ENCODE data around the gene NUCKS1. TPM values are rescaled to one million over a fixed set of nuclear protein-coding genes. Genes with fewer than 3 reads are reported as not detected.

Gene NUCKS1
- total RNA-seq, 1 experiment from 2014 or later = 205 TPM

- Mint-ChIP-seq H3K4me1 (ENCODE audit: low read depth, unreplicated experiment) (peaks cover 5% of the 10 kb centered on the region), H3K36me3 (ENCODE audit: insufficient read depth, unreplicated experiment) (peaks cover 22% of the 10 kb centered on the region), H3K9me3 (ENCODE audit: unreplicated experiment) (no peaks in the 10 kb centered on the region), H3K27ac (ENCODE audit: unreplicated experiment) (no peak overlapping the region), H3K4me3 (ENCODE audit: unreplicated experiment) (no peak overlapping the region), H3K27me3 (ENCODE audit: insufficient read depth, unreplicated experiment) (no peaks in the 10 kb centered on the region)
- ChIA-PET CTCF (interaction anchor here (0.8 to 4.1 kb wide), 4 partner anchors 17 to 119 kb away, joined by 3 to 95 read pairs (median 6); partner anchors contain the start of gene ELK4), POLR2A (no interaction called here)
- no peaks in the 10 kb centered on the region for H3K9me3 ChIP-seq
- peaks cover 10% of the 10 kb centered on the region for H3K4me1 ChIP-seq
- TF ChIP-seq, protein P1, sequence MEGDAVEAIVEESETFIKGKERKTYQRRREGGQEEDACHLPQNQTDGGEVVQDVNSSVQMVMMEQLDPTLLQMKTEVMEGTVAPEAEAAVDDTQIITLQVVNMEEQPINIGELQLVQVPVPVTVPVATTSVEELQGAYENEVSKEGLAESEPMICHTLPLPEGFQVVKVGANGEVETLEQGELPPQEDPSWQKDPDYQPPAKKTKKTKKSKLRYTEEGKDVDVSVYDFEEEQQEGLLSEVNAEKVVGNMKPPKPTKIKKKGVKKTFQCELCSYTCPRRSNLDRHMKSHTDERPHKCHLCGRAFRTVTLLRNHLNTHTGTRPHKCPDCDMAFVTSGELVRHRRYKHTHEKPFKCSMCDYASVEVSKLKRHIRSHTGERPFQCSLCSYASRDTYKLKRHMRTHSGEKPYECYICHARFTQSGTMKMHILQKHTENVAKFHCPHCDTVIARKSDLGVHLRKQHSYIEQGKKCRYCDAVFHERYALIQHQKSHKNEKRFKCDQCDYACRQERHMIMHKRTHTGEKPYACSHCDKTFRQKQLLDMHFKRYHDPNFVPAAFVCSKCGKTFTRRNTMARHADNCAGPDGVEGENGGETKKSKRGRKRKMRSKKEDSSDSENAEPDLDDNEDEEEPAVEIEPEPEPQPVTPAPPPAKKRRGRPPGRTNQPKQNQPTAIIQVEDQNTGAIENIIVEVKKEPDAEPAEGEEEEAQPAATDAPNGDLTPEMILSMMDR (IDR thresholded peaks at IDR 0.05; ENCODE audit: insufficient read depth in 1 of 2, low read depth in 1 of 2, low read length in 1 of 2, severe bottlenecking in 1 of 2, unreplicated experiment in 1 of 2) = no peak
- no peak for DNase-seq
- no peaks in the 10 kb centered on the region for H3K27me3 ChIP-seq (replicated peaks; ENCODE audit: control insufficient read depth, insufficient read depth, low read length)
- intact Hi-C loops (cut with micrococcal nuclease; ENCODE audit: unreplicated experiment) = loop anchor here (1.0 kb wide), 3 partner anchors 38 to 118 kb away; no protein-coding TSS in a partner anchor
- no TSS peak for BruUV-seq (replicated peaks)
- no peaks in the 10 kb centered on the region for H3K36me3 ChIP-seq (ENCODE audit: control insufficient read depth, insufficient read depth, low read length)
- no peak overlapping the region for H3K4me3 ChIP-seq (ENCODE audit: low read depth, low read length)
Measured at GRCh38 chr1:205710201-205711062, 39.5 kb downstream of the NUCKS1 start.

GRCh38 chr1:205709640-205710039, 40.3 kb downstream of the NUCKS1 start:
- H3K27ac Mint-ChIP-seq (ENCODE audit: unreplicated experiment) = no peak overlapping the region
- no peak overlapping the region for H3K4me3 Mint-ChIP-seq (ENCODE audit: unreplicated experiment)
- intact Hi-C loops (cut with micrococcal nuclease; ENCODE audit: unreplicated experiment) = no loop called here
- POLR2A ChIA-PET = no interaction called here
- H3K4me1 Mint-ChIP-seq (ENCODE audit: low read depth, unreplicated experiment) = peaks cover 5% of the 10 kb centered on the region
- H3K27me3 ChIP-seq (replicated peaks; ENCODE audit: control insufficient read depth, insufficient read depth, low read length) = no peaks in the 10 kb centered on the region
- H3K9me3 ChIP-seq = no peaks in the 10 kb centered on the region
- H3K27me3 Mint-ChIP-seq (ENCODE audit: insufficient read depth, unreplicated experiment) = no peaks in the 10 kb centered on the region
- TF ChIP-seq, protein P1 (IDR thresholded peaks at IDR 0.05; ENCODE audit: insufficient read depth in 1 of 2, low read depth in 1 of 2, low read length in 1 of 2, severe bottlenecking in 1 of 2, unreplicated experiment in 1 of 2) = no peak
- CTCF ChIA-PET = interaction anchor here (0.8 to 4.1 kb wide), 3 partner anchors 16 to 118 kb away, joined by 3 to 95 read pairs (median 5); no protein-coding TSS in a partner anchor
- no peaks in the 10 kb centered on the region for H3K36me3 ChIP-seq (ENCODE audit: control insufficient read depth, insufficient read depth, low read length)
- H3K9me3 Mint-ChIP-seq (ENCODE audit: unreplicated experiment) = no peaks in the 10 kb centered on the region
- peaks cover 21% of the 10 kb centered on the region for H3K36me3 Mint-ChIP-seq (ENCODE audit: insufficient read depth, unreplicated experiment)
- no peak overlapping the region for H3K4me3 ChIP-seq (ENCODE audit: low read depth, low read length)
- DNase-seq = no peak
- H3K4me1 ChIP-seq = peaks cover 10% of the 10 kb centered on the region
- no TSS peak for BruUV-seq (replicated peaks)

DNA sequence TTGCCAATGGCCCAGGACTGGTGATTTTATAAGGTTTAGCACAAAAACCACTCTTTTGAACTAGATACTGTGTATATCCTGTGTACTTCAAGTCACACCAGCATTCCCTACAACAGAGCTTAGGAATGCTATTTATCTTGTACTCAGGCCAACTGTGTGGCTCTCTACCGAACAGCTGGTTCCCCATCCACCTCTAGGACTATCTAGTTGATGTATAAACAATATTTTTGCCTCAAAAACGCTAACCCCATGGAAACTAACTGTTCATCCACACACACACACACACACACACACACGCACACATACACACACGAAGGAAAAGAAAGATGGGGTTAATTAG, 41.0 kb downstream of the NUCKS1 start:
- no peak for DNase-seq
- H3K36me3 ChIP-seq (ENCODE audit: control insufficient read depth, insufficient read depth, low read length) = no peaks in the 10 kb centered on the region
- H3K9me3 ChIP-seq = no peaks in the 10 kb centered on the region
- H3K27ac Mint-ChIP-seq (ENCODE audit: unreplicated experiment) = no peak overlapping the region
- no TSS peak for BruUV-seq (replicated peaks)
- ChIA-PET POLR2A (no interaction called here), CTCF (interaction anchor here (0.8 to 4.1 kb wide), 2 partner anchors 50 to 117 kb away, joined by 5 to 95 read pairs; no protein-coding TSS in a partner anchor)
- H3K4me3 Mint-ChIP-seq (ENCODE audit: unreplicated experiment) = no peak overlapping the region
- H3K27me3 ChIP-seq (replicated peaks; ENCODE audit: control insufficient read depth, insufficient read depth, low read length) = no peaks in the 10 kb centered on the region
- H3K9me3 Mint-ChIP-seq (ENCODE audit: unreplicated experiment) = no peaks in the 10 kb centered on the region
- H3K36me3 Mint-ChIP-seq (ENCODE audit: insufficient read depth, unreplicated experiment) = peaks cover 18% of the 10 kb centered on the region
- TF ChIP-seq, protein P1 (IDR thresholded peaks at IDR 0.05; ENCODE audit: insufficient read depth in 1 of 2, low read depth in 1 of 2, low read length in 1 of 2, severe bottlenecking in 1 of 2, unreplicated experiment in 1 of 2) = no peak
- no peak overlapping the region for H3K4me3 ChIP-seq (ENCODE audit: low read depth, low read length)
- peaks cover 10% of the 10 kb centered on the region for H3K4me1 ChIP-seq
- intact Hi-C loops (cut with micrococcal nuclease; ENCODE audit: unreplicated experiment) = no loop called here
- H3K27me3 Mint-ChIP-seq (ENCODE audit: insufficient read depth, unreplicated experiment) = no peaks in the 10 kb centered on the region
- peaks cover 5% of the 10 kb centered on the region for H3K4me1 Mint-ChIP-seq (ENCODE audit: low read depth, unreplicated experiment)
